HG02970 (cell line): ENCODE measurements around the gene FLYWCH2.

Experiments
- ATAC-seq: cut with Tn5 transposase; IDR thresholded peaks from one replicate; pipeline ENCODE4 v1.9.1; 2021; ENCODE audit warnings: mild to moderate bottlenecking, moderate library complexity, moderate number of reproducible peaks; ENCODE audit not compliant: unreplicated experiment, low FRiP score

FLYWCH2 gene

GRCh38 chr16:2882650-2883457, at the start of gene FLYWCH2:
TSS of gene FLYWCH2 (plus strand) at chr16:2883215. CDS start at chr16:2896450, 13,235 bp downstream.
- peak; percentile 83 for ATAC-seq

- no peak for ATAC-seq
Measured at GRCh38 chr16:2833776-2834175, 49.2 kb upstream of the FLYWCH2 start.

- no peak for ATAC-seq
Measured at GRCh38 chr16:2834968-2835367, 48.0 kb upstream of the FLYWCH2 start.

- no peak for ATAC-seq
Measured at GRCh38 chr16:2835638-2836493, 47.1 kb upstream of the FLYWCH2 start.

GRCh38 chr16:2836646-2837508, 46.1 kb upstream of the FLYWCH2 start:
- no peak for ATAC-seq

GRCh38 chr16:2838928-2839327, 44.1 kb upstream of the FLYWCH2 start:
- no peak for ATAC-seq

GRCh38 chr16:2839650-2840450, 43.2 kb upstream of the FLYWCH2 start:
- no peak for ATAC-seq

- ATAC-seq = no peak
Measured at GRCh38 chr16:2840914-2841313, 42.1 kb upstream of the FLYWCH2 start.

GRCh38 chr16:2841606-2842339, 41.2 kb upstream of the FLYWCH2 start:
- ATAC-seq = no peak

GRCh38 chr16:2842340-2843000, 40.5 kb upstream of the FLYWCH2 start:
- ATAC-seq = no peak

GRCh38 chr16:2843526-2843925, 39.5 kb upstream of the FLYWCH2 start:
- no peak for ATAC-seq

- ATAC-seq = no peak
Measured at GRCh38 chr16:2845116-2845515, 37.9 kb upstream of the FLYWCH2 start.

GRCh38 chr16:2846511-2847310, 36.3 kb upstream of the FLYWCH2 start:
- ATAC-seq = no peak

GRCh38 chr16:2848933-2849725, 33.9 kb upstream of the FLYWCH2 start:
- ATAC-seq = no peak

- no peak for ATAC-seq
Measured at GRCh38 chr16:2852003-2852730, 30.8 kb upstream of the FLYWCH2 start.

- no peak for ATAC-seq
Measured at GRCh38 chr16:2852731-2853507, 30.1 kb upstream of the FLYWCH2 start.
